ENCODE results near the gene PRR27.

Gene PRR27

DNA sequence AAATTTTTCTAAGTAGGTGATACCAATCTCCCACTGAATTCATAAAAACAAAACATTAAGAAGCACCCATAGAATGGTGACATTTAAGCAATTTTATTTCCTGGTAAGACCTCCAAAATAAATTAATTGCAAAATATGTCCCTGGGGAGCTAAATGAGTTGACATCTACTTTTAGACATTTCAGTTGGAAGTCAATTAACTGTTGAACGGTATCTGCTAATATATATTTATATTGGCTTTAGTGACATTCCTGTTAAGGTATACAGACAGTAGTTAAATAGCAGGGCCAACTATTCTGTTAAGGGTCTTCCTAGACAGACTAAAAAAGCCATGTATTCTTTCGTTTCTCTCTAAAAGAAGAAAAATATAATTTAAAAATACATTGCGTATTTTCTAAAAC lies at the start of gene PRR27:
Gene PRR27, plus strand, starts transcription at position 301 of the 400 bp plus-strand sequence. CDS start 139 bp downstream, outside the sequence.
- Histone ChIP-seq H3K27me3 (ENCODE audit: low read depth) (no peaks in the 10 kb centered on the region), H3K9me3 (no peaks in the 10 kb centered on the region), H3K4me3 (no peak within 1 kb of the TSS), H3K36me3 (replicated peaks) (no peaks in the 10 kb centered on the region), H3K4me1 (peaks cover under 1% of the 10 kb centered on the region; the same call in 1 of the 2 replicates)
- in situ Hi-C loops (cut with MboI; ENCODE audit: low sequenced_read_pairs) = no loop called here
- DNase-seq (ENCODE audit: low spot score in 2 of 2) = no peak

DNA sequence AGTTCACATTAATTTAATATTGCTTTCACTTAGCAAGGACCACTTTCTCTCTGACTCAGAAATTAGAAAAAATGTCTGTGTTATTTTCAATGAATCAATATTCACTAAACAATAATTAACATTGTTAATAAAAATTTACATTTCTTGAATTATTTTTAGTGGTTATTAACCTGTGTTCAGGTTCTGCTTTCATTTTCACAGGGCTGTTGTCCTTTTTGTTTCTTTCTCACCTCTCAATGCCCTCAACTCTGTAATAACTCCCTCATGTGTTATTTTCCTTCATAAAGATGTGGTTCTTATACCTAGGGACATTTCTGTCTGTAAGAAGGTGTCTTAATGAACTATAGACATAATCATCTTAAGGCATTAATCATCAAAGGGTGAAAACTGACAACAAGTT lies 43.1 kb upstream of the PRR27 start:
- H3K27me3 ChIP-seq (ENCODE audit: low read depth) = no peaks in the 10 kb centered on the region
- no peak for DNase-seq (ENCODE audit: low spot score in 2 of 2)
- in situ Hi-C loops (cut with MboI; ENCODE audit: low sequenced_read_pairs) = no loop called here

DNA sequence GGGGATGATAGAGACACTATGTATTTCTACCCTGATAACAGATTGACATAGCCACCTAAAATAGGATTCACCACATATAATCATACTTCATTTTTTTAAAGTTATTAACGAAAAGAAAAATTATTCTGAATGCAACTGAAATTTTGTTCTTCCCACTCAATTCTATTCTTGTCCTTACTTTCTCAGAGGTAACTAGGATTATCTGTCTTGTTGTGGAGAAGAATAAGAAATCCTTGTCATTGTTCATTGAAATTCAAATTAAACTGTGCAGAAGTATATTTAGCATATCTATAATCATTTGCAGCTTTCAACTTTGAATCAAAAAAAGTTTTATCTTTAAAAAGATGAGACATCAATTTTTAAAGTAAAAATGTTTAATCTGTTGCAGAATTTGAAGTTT lies 40.4 kb upstream of the PRR27 start:
- DNase-seq (ENCODE audit: low spot score in 2 of 2) = peak in 1 of 2 experiments; percentile 81
- in situ Hi-C loops (cut with MboI; ENCODE audit: low sequenced_read_pairs) = no loop called here
- Histone ChIP-seq H3K27me3 (ENCODE audit: low read depth) (no peaks in the 10 kb centered on the region), H3K4me1 (peaks cover 17% of the 10 kb centered on the region), H3K9me3 (no peaks in the 10 kb centered on the region), H3K4me3 (no peak overlapping the region), H3K36me3 (replicated peaks) (no peaks in the 10 kb centered on the region)

More for the DNA sequence above, 43.1 kb upstream of the PRR27 start:
- Histone ChIP-seq H3K4me1 (peaks cover 17% of the 10 kb centered on the region), H3K36me3 (replicated peaks) (no peaks in the 10 kb centered on the region), H3K4me3 (no peak overlapping the region), H3K9me3 (no peaks in the 10 kb centered on the region)

DNA sequence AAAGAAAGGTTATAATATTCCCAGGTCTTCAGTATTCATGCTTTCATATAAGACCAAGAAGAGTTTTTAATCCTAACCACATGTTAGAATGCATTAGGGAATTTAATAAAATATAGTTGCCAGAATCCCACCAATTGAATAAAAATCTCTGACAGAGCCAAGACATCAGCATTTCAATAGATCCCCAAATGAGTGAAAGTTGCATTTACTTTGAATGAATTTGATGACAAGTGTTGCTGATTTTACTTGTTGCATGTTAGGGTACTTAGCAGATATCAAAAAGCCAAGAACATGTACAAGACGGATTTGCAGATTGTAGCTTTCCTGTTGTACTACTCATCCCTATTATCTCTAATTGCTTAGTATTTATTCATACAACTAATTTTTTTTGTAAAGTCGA lies 39.9 kb upstream of the PRR27 start:
- peak in 1 of 2 experiments; percentile 92 for DNase-seq (ENCODE audit: low spot score in 2 of 2)
- in situ Hi-C loops (cut with MboI; ENCODE audit: low sequenced_read_pairs) = no loop called here
- H3K27me3 ChIP-seq (ENCODE audit: low read depth) = no peaks in the 10 kb centered on the region
- no peak overlapping the region for H3K4me3 ChIP-seq
- peaks cover 17% of the 10 kb centered on the region for H3K4me1 ChIP-seq
- H3K9me3 ChIP-seq = no peaks in the 10 kb centered on the region
- H3K36me3 ChIP-seq (replicated peaks) = no peaks in the 10 kb centered on the region

DNA sequence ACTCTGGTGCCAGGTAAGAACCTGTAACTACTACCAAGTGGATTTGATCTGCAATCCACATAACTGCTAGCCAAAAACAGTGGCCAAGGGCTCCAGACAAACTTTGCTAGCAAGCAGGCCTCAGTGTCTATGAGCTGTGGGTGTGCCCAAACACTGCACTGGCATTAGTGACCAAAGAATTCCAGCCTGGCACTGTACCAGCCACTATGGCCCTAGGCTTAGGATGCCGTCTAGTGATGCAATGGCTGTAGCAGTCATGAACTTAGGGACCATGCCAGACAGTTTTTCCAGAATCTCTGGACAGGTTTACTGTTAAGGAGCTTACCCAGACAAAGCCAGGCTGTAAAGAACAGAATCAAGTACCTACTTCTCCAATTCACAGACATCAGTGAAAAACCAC lies 33.7 kb upstream of the PRR27 start:
- no peak for DNase-seq (ENCODE audit: low spot score in 2 of 2)
- Histone ChIP-seq H3K4me3 (no peak overlapping the region), H3K4me1 (no peaks in the 10 kb centered on the region)

DNA sequence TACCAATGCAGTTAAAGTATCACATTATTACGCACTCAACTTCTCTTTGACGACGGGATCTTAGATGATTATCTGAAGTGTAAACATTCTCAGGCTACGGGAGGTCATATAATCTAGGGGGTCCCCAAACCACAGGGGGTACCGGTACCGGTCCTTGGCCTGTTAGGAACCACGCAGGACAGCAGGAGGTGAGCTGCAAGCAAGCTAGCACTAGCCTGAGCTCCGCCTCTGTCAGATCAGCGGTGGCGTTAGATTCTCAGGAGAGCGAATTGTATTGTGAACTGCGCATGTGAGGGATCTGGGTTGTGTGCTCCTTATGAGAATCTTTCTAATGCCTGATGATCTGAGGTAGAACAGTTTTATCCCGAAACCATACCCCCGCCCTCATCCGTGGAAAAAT lies 20.6 kb upstream of the PRR27 start:
- no peak for DNase-seq (ENCODE audit: low spot score in 2 of 2)
- no peaks in the 10 kb centered on the region; the same call in 1 of the 2 replicates for H3K4me1 ChIP-seq

More for the DNA sequence above, 33.7 kb upstream of the PRR27 start:
- Histone ChIP-seq H3K36me3 (replicated peaks) (no peaks in the 10 kb centered on the region), H3K27me3 (ENCODE audit: low read depth) (no peaks in the 10 kb centered on the region), H3K9me3 (no peaks in the 10 kb centered on the region)
- in situ Hi-C loops (cut with MboI; ENCODE audit: low sequenced_read_pairs) = no loop called here

DNA sequence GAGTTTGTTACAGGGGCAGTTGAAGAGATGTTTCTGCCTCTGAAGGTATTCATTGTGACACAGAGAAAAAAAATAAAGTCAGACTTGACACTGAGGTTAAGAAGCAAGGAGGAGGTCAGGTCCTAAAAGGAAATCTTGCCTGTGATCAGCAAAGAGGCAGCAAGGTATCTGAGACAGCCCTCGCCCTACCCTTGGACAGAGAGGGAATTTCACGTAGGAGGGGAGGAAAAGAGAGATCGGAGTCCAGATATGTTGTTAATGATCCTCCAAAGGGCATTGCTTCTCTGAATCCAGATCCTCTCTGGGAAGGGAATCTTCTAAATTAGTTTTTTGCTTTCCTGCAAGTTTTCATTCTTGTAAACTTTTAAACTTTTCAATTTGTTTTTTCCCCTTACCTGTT lies 15.3 kb upstream of the PRR27 start:
- Histone ChIP-seq H3K4me3 (no peak overlapping the region), H3K9me3 (no peaks in the 10 kb centered on the region), H3K27me3 (ENCODE audit: low read depth) (no peaks in the 10 kb centered on the region), H3K4me1 (no peaks in the 10 kb centered on the region; the same call in 1 of the 2 replicates), H3K36me3 (replicated peaks) (no peaks in the 10 kb centered on the region)
- no peak for DNase-seq (ENCODE audit: low spot score in 2 of 2)
- in situ Hi-C loops (cut with MboI; ENCODE audit: low sequenced_read_pairs) = no loop called here

More for the DNA sequence above, 20.6 kb upstream of the PRR27 start:
- Histone ChIP-seq H3K9me3 (no peaks in the 10 kb centered on the region), H3K4me3 (no peak overlapping the region), H3K36me3 (replicated peaks) (no peaks in the 10 kb centered on the region), H3K27me3 (ENCODE audit: low read depth) (no peaks in the 10 kb centered on the region)
- in situ Hi-C loops (cut with MboI; ENCODE audit: low sequenced_read_pairs) = no loop called here

DNA sequence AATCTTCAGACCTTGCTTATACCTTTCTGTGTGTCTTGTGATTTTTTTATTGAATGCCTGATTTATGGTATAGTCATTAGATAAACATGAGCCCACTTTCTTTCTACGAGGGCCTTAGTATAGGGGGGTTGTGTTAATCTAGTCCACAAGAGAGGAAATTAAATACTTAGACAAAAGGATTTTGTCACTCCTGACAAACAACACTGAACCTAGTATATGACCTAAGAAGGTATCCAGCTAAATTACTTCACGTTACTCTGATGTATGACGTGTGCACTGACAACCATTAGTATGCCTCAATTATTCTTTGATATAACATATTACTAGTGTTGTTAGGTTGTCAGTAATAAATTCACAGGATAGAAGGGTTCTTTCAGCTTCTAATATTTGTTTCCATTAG lies 2.8 kb upstream of the PRR27 start:
- in situ Hi-C loops (cut with MboI; ENCODE audit: low sequenced_read_pairs) = no loop called here
- no peaks in the 10 kb centered on the region for H3K36me3 ChIP-seq (replicated peaks)
- H3K4me1 ChIP-seq = peaks cover 3% of the 10 kb centered on the region; the same call in 1 of the 2 replicates
- H3K9me3 ChIP-seq = no peaks in the 10 kb centered on the region
- no peak for DNase-seq (ENCODE audit: low spot score in 2 of 2)
- no peak overlapping the region for H3K4me3 ChIP-seq
- H3K27me3 ChIP-seq (ENCODE audit: low read depth) = no peaks in the 10 kb centered on the region

DNA sequence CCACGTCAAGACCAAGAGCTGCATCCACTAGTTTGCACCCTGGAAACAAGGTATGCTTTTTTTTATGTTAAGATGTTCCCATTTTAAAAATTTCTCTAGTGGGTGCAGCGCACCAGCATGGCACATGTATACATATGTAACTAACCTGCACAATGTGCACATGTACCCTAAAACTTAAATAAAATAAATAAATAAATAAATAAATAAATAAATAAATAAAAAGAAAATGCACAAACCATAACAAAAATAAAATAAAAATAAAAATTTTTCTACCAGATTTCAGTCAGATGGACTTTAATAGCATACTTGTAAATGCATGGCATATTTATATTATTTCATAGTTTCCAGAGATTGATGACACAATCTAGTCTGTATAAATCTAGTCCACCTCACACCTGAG lies 1.9 kb upstream of the PRR27 start:
- in situ Hi-C loops (cut with MboI; ENCODE audit: low sequenced_read_pairs) = no loop called here

DNA sequence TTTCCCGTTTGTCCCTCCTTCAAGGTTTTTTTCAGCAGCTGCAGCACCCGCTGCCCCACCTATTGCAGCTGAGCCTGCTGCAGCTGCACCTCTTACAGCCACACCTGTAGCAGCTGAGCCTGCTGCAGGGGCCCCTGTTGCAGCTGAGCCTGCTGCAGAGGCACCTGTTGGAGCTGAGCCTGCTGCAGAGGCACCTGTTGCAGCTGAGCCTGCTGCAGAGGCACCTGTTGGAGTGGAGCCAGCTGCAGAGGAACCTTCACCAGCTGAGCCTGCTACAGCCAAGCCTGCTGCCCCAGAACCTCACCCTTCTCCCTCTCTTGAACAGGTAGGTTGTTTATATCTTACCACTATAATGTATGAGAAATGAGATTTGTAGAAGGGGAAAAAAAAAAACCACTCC lies 4.5 kb downstream of the PRR27 start:
- in situ Hi-C loops (cut with MboI; ENCODE audit: low sequenced_read_pairs) = no loop called here

More for the DNA sequence above, 1.9 kb upstream of the PRR27 start:
- H3K9me3 ChIP-seq = no peaks in the 10 kb centered on the region
- H3K4me1 ChIP-seq = peaks cover 3% of the 10 kb centered on the region; the same call in 1 of the 2 replicates
- DNase-seq (ENCODE audit: low spot score in 2 of 2) = no peak
- no peaks in the 10 kb centered on the region for H3K27me3 ChIP-seq (ENCODE audit: low read depth)
- H3K4me3 ChIP-seq = no peak overlapping the region
- no peaks in the 10 kb centered on the region for H3K36me3 ChIP-seq (replicated peaks)

DNA sequence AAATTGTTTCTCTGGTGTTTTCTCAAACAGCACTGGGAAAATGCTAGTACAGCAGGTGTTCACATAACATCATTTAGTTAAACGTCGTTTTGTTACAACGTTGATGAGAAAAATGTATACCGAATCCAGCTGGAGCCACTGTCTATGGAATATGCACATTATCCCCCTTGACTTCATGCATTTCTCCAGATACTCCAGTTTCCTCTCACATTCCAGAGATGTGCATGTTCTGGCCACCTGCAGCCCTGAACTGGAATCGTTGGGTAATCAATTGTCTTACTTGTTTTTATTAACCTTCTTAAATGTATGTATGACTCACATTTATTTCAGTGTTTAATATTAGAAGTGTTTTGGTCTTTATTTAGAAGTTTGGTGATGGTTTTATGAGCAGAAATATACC lies 23.1 kb downstream of the PRR27 start:
- Histone ChIP-seq H3K4me1 (no peaks in the 10 kb centered on the region), H3K27me3 (ENCODE audit: low read depth) (no peaks in the 10 kb centered on the region), H3K4me3 (no peak overlapping the region), H3K36me3 (replicated peaks) (no peaks in the 10 kb centered on the region), H3K9me3 (no peaks in the 10 kb centered on the region)
- in situ Hi-C loops (cut with MboI; ENCODE audit: low sequenced_read_pairs) = loop anchor here (25.0 kb wide), 2 partner anchors 265 to 490 kb away; no protein-coding TSS in a partner anchor
- DNase-seq (ENCODE audit: low spot score in 2 of 2) = no peak

More for the DNA sequence above, 4.5 kb downstream of the PRR27 start:
- no peaks in the 10 kb centered on the region for H3K4me1 ChIP-seq
- H3K9me3 ChIP-seq = no peaks in the 10 kb centered on the region
- H3K36me3 ChIP-seq (replicated peaks) = no peaks in the 10 kb centered on the region
- no peak for DNase-seq (ENCODE audit: low spot score in 2 of 2)
- H3K4me3 ChIP-seq = no peak overlapping the region
- no peaks in the 10 kb centered on the region for H3K27me3 ChIP-seq (ENCODE audit: low read depth)

DNA sequence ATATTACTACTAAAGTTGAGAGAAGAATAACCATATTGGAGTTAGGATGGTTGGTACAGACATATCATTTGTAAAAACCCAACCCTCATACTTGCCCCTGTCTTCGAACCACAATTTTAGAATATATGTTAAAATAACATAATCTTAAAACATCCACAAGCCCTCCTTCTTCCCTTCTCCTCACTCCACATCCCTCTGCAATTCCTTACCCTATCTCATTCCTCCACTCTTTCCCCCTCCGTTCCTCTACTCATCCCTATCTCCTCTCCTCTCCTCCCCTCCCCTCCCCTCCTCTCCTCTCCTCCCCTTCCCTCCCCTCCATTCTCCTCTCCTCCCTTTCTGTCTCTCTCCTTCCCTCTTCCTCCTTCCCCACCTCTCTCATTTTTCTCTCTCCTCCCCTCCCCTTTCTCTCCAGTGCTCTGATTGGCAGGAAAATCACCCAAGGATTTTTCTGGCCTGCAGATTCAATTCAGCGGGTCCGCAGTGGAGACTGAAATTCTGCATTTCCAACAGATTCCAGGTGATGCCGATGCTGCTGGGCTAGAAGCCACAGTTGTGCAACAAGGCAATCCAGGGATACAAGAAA lies 24.1 kb downstream of the PRR27 start:
- no peaks in the 10 kb centered on the region for H3K27me3 ChIP-seq (ENCODE audit: low read depth)
- no peak overlapping the region for H3K4me3 ChIP-seq
- DNase-seq (ENCODE audit: low spot score in 2 of 2) = no peak
- in situ Hi-C loops (cut with MboI; ENCODE audit: low sequenced_read_pairs) = loop anchor here (25.0 kb wide), 2 partner anchors 266 to 491 kb away; no protein-coding TSS in a partner anchor
- no peaks in the 10 kb centered on the region for H3K4me1 ChIP-seq
- no peaks in the 10 kb centered on the region for H3K9me3 ChIP-seq
- no peaks in the 10 kb centered on the region for H3K36me3 ChIP-seq (replicated peaks)

DNA sequence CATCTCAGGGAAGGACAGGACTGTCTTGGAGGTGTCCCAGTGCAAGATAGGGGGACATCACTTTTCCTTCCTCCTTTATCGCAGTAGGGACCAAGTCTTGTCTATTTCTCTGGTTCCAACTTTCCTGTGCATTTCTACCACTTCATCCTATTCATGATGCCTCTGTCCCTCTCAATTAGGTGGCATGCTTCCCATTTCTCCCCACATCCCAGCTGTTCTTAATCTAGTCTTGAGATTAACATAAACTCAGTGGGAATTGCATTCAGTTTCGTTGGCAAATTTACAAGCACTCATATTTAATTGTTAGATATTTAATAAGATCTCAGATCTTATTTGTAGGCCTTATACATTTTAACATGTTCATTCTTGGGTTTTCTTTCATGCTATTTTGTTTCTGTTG lies 25.8 kb downstream of the PRR27 start:
- DNase-seq (ENCODE audit: low spot score in 2 of 2) = no peak
- no peaks in the 10 kb centered on the region for H3K27me3 ChIP-seq (ENCODE audit: low read depth)
- no peaks in the 10 kb centered on the region for H3K36me3 ChIP-seq (replicated peaks)
- H3K9me3 ChIP-seq = no peaks in the 10 kb centered on the region
- H3K4me3 ChIP-seq = no peak overlapping the region
- in situ Hi-C loops (cut with MboI; ENCODE audit: low sequenced_read_pairs) = loop anchor here (25.0 kb wide), 2 partner anchors 268 to 493 kb away; no protein-coding TSS in a partner anchor
- no peaks in the 10 kb centered on the region for H3K4me1 ChIP-seq

DNA sequence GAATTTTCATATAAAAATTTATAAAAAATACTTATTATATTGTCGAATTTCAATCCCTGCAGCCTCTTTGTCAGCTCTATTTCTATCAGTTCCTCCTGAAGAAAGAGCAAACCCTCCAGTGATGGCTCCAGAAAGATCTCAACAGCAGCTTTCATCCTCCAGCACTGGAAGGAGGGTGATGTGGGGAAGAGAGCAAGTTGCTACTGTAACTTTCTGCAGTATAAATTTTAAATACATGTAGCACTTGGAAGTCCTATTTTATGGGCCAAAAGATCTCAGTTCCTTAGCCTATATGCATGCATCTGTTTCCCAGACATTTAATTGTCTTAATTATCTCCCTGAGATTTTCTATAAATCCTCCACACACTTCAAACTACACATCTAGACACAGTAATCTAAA lies 27.8 kb downstream of the PRR27 start:
- Histone ChIP-seq H3K9me3 (no peaks in the 10 kb centered on the region), H3K4me1 (no peaks in the 10 kb centered on the region), H3K27me3 (ENCODE audit: low read depth) (no peaks in the 10 kb centered on the region), H3K36me3 (replicated peaks) (no peaks in the 10 kb centered on the region), H3K4me3 (no peak overlapping the region)
- DNase-seq (ENCODE audit: low spot score in 2 of 2) = no peak
- in situ Hi-C loops (cut with MboI; ENCODE audit: low sequenced_read_pairs) = loop anchor here (25.0 kb wide), 2 partner anchors 270 to 495 kb away; no protein-coding TSS in a partner anchor

Measured in HAP-1 (cell line).